Neutrophil (primary cell): ENCODE data around the gene RNF166.

Source experiments
- H3K27ac ChIP-seq: fragments of 200-600 bp; sonication (generic); 2 replicates; pipeline ENCODE4 v1.5.1; 2016; ENCODE audit warnings: mild to moderate bottlenecking, moderate library complexity
- H3K27me3 ChIP-seq: fragments of 200-600 bp; sonication (generic); 2 replicates; pipeline ENCODE4 v1.6.0; 2016; ENCODE audit warnings: mild to moderate bottlenecking
- H3K36me3 ChIP-seq: fragments of 200-600 bp; sonication (generic); 2 replicates; pipeline ENCODE4 v1.5.1; 2017
- H3K4me1 ChIP-seq, 2 experiments: fragments of 200-600 bp in 1 of 2; sonication (generic) in 1 of 2; 1 replicate in 1 of 2; 2 replicates in 1 of 2; pipeline versions ENCODE4 v1.5.1 to v1.6.1; 2013 to 2016; ENCODE audit warnings: low read depth in 1 of 2, low read length in 1 of 2, mild to moderate bottlenecking in 1 of 2, moderate library complexity in 1 of 2; ENCODE audit not compliant: control insufficient read depth in 1 of 2, insufficient read depth in 1 of 2
- H3K4me3 ChIP-seq, 2 experiments: fragments of 200-600 bp in 1 of 2; sonication (generic) in 1 of 2; 1 replicate in 1 of 2; 2 replicates in 1 of 2; pipeline ENCODE4 v1.5.1; 2013 to 2016; ENCODE audit warnings: low read depth in 1 of 2, low read length in 1 of 2, mild to moderate bottlenecking in 1 of 2, moderate library complexity in 1 of 2
- H3K9me3 ChIP-seq: fragments of 200-600 bp; sonication (generic); 2 replicates; pipeline ENCODE4 v1.5.1; 2016
- CTCF ChIP-seq: fragments of 200-600 bp; sonication (generic); IDR thresholded peaks from 2 replicates; pipeline ENCODE4 v1.5.1; 2016; ENCODE audit warnings: antibody characterized with exemption

The RNF166 gene

GRCh38 chr16:88650749-88651275 is 55.4 kb downstream of the RNF166 start, which contains the start of gene CYBA:
CYBA (minus strand) TSS chr16:88651053; CDS start chr16:88651013, 40 bp downstream.
- no peak for TF ChIP-seq CTCF
- Histone ChIP-seq H3K9me3 (no peaks in the 10 kb centered on the region), H3K4me3 (peak within 1 kb of the TSS; percentile 78 to 93), H3K36me3 (peaks cover 33% of the 10 kb centered on the region), H3K4me1 (peaks cover 43 to 49% of the 10 kb centered on the region in 2 experiments), H3K27me3 (no peaks in the 10 kb centered on the region), H3K27ac (peak within 1 kb of the TSS; percentile 95)

GRCh38 chr16:88649924-88650748 is 56.1 kb downstream of the RNF166 start:
- Histone ChIP-seq H3K36me3 (peaks cover 40% of the 10 kb centered on the region), H3K27ac (peak overlapping the region; percentile 95), H3K4me3 (peak overlapping the region; percentile 78 to 93), H3K4me1 (peaks cover 43 to 55% of the 10 kb centered on the region in 2 experiments), H3K9me3 (no peaks in the 10 kb centered on the region), H3K27me3 (no peaks in the 10 kb centered on the region)
- TF ChIP-seq CTCF: no peak

- peaks cover 47% of the 10 kb centered on the region for H3K36me3 ChIP-seq
- peak overlapping the region; percentile 95 for H3K27ac ChIP-seq
- H3K9me3 ChIP-seq: no peaks in the 10 kb centered on the region
- H3K27me3 ChIP-seq: no peaks in the 10 kb centered on the region
- peaks cover 43 to 55% of the 10 kb centered on the region in 2 experiments for H3K4me1 ChIP-seq
- no peak for TF ChIP-seq CTCF
- H3K4me3 ChIP-seq: peak overlapping the region; percentile 78 to 93
Observed at GRCh38 chr16:88649195-88649923, 56.8 kb downstream of the RNF166 start.

- no peaks in the 10 kb centered on the region for H3K9me3 ChIP-seq
- H3K27ac ChIP-seq: peak overlapping the region; percentile 95
- H3K4me1 ChIP-seq: peaks cover 41 to 55% of the 10 kb centered on the region in 2 experiments
- TF ChIP-seq CTCF: no peak
- no peaks in the 10 kb centered on the region for H3K27me3 ChIP-seq
- peaks cover 67% of the 10 kb centered on the region for H3K36me3 ChIP-seq
- peak overlapping the region; percentile 78 to 93 for H3K4me3 ChIP-seq
Observed at GRCh38 chr16:88647178-88648070, 58.8 kb downstream of the RNF166 start.
